Progenitor cell of endocrine pancreas (in vitro differentiated cells): Measurements from ENCODE around the gene ETV6. TPM values are rescaled to one million over a fixed set of nuclear protein-coding genes. Genes with fewer than 3 reads are reported as not detected.

ENCODE experiments used
- DNase-seq: peaks from one replicate; pipeline ENCODE4 v3.0.0; 2021; ENCODE audit warnings: low spot score; ENCODE audit not compliant: unreplicated experiment
- H3K27ac Mint-ChIP-seq: 2 replicates; pipeline ENCODE4 v1.8.0; 2021; ENCODE audit warnings: mild to moderate bottlenecking, moderate library complexity, mixed read lengths
- H3K27me3 Mint-ChIP-seq: 2 replicates; pipeline ENCODE4 v1.8.0; 2021; ENCODE audit warnings: mixed read lengths
- H3K36me3 Mint-ChIP-seq: 2 replicates; pipeline ENCODE4 v1.8.0; 2022; ENCODE audit warnings: mixed read lengths; ENCODE audit not compliant: insufficient read depth
- H3K4me1 Mint-ChIP-seq: 2 replicates; pipeline ENCODE4 v1.8.0; 2021; ENCODE audit warnings: low read depth, mixed read lengths
- H3K4me3 Mint-ChIP-seq: 2 replicates; pipeline ENCODE4 v1.8.0; 2021; ENCODE audit warnings: low read depth, mild to moderate bottlenecking, moderate library complexity, mixed read lengths
- H3K9me3 Mint-ChIP-seq: 2 replicates; pipeline ENCODE4 v1.8.0; 2021; ENCODE audit warnings: low read depth, mixed read lengths
- CTCF ChIP-seq: fragments of 200-600 bp; sonication (generic); IDR thresholded peaks from one replicate; pipeline ENCODE4 v1.5.0; 2021; ENCODE audit warnings: antibody characterized with exemption, mild to moderate bottlenecking; ENCODE audit not compliant: unreplicated experiment
- total RNA-seq: library from RNA; stranded (reverse); gene quantifications from 2 replicates; pipeline ENCODE4 v1.2.1, GENCODE V29; 2021

ETV6 gene
- total RNA-seq, 1 donor from 2014 or later = 55.2 TPM

- H3K4me3 Mint-ChIP-seq = peak overlapping the region; percentile 8
- peaks cover 55% of the 10 kb centered on the region for H3K4me1 Mint-ChIP-seq
- H3K27me3 Mint-ChIP-seq = no peaks in the 10 kb centered on the region
- H3K9me3 Mint-ChIP-seq = no peaks in the 10 kb centered on the region
- peak overlapping the region; percentile 92 for H3K27ac Mint-ChIP-seq
- H3K36me3 Mint-ChIP-seq = peaks cover 18% of the 10 kb centered on the region
- no peak for TF ChIP-seq CTCF
- no peak for DNase-seq
Measured at GRCh38 chr12:11877869-11878780, 228.7 kb downstream of the ETV6 start.

- peak overlapping the region; percentile 24 for H3K27ac Mint-ChIP-seq
- DNase-seq = no peak
- TF ChIP-seq CTCF = no peak
- H3K4me3 Mint-ChIP-seq = no peak overlapping the region
- H3K36me3 Mint-ChIP-seq = peaks cover 19% of the 10 kb centered on the region
- no peaks in the 10 kb centered on the region for H3K27me3 Mint-ChIP-seq
- no peaks in the 10 kb centered on the region for H3K9me3 Mint-ChIP-seq
- peaks cover 61% of the 10 kb centered on the region for H3K4me1 Mint-ChIP-seq
Measured at GRCh38 chr12:11879306-11879705, 229.8 kb downstream of the ETV6 start.

- Mint-ChIP-seq H3K36me3 (peaks cover 23% of the 10 kb centered on the region), H3K4me1 (peaks cover 72% of the 10 kb centered on the region), H3K9me3 (no peaks in the 10 kb centered on the region), H3K4me3 (no peak overlapping the region), H3K27me3 (no peaks in the 10 kb centered on the region), H3K27ac (peak overlapping the region; percentile 63)
- TF ChIP-seq CTCF = no peak
- no peak for DNase-seq
Measured at GRCh38 chr12:11880381-11880780, 230.9 kb downstream of the ETV6 start.

GRCh38 chr12:11881835-11882234 is 232.4 kb downstream of the ETV6 start:
- no peak for TF ChIP-seq CTCF
- no peak for DNase-seq
- Mint-ChIP-seq H3K4me1 (peaks cover 82% of the 10 kb centered on the region), H3K4me3 (no peak overlapping the region), H3K36me3 (peaks cover 30% of the 10 kb centered on the region), H3K9me3 (peaks cover 5% of the 10 kb centered on the region), H3K27me3 (no peaks in the 10 kb centered on the region), H3K27ac (peak overlapping the region; percentile 38)

- Mint-ChIP-seq H3K27ac (peak overlapping the region; percentile 79), H3K27me3 (no peaks in the 10 kb centered on the region), H3K4me1 (peaks cover 77% of the 10 kb centered on the region), H3K9me3 (peaks cover 5% of the 10 kb centered on the region), H3K36me3 (peaks cover 35% of the 10 kb centered on the region), H3K4me3 (no peak overlapping the region)
- no peak for DNase-seq
- TF ChIP-seq CTCF = no peak
Measured at GRCh38 chr12:11882301-11883019, 233.0 kb downstream of the ETV6 start.
